Measurements from ENCODE around the gene PHEX.

PHEX gene

DNA sequence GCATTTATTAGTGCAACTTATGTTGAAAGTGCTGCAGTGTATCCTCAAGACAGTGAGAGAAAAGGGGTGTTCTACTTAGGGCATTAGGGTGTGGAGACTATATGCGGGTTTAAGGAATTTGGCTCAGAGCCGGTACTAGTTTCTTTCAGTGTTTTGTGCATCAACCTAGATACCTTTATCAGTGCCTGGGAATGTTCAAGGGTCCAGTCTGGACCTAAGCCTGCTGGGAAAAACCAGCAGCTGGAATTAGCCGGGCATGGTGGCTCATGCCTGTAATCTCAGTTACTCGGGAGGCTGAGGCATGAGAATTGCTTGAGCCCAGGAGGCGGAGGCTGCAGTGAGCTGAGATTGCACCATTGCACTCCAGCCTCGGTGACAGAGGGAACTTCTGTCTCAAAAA lies 7.4 kb downstream of the PHEX start:
- no peak for DNase-seq
- Histone ChIP-seq H3K27me3 (no peaks in the 10 kb centered on the region), H3K4me3 (no peak overlapping the region), H3K27ac (no peak overlapping the region), H3K36me3 (no peaks in the 10 kb centered on the region), H3K9me3 (no peaks in the 10 kb centered on the region), H3K4me1 (no peaks in the 10 kb centered on the region)
- no peak for TF ChIP-seq CTCF (IDR thresholded peaks at IDR 0.05)
- intact Hi-C loops (cut with DNase I; ENCODE audit: low total_unique reads), result no loop called here

- Histone ChIP-seq H3K4me3 (no peak overlapping the region), H3K9me3 (no peaks in the 10 kb centered on the region), H3K4me1 (no peaks in the 10 kb centered on the region), H3K27me3 (no peaks in the 10 kb centered on the region), H3K36me3 (no peaks in the 10 kb centered on the region), H3K27ac (no peak overlapping the region)
- DNase-seq, result no peak
- TF ChIP-seq CTCF (IDR thresholded peaks at IDR 0.05), result no peak
- intact Hi-C loops (cut with DNase I; ENCODE audit: low total_unique reads), result no loop called here
Observed at GRCh38 chrX:22040184-22040583, 8.1 kb downstream of the PHEX start.

GRCh38 chrX:22041907-22042530 lies 9.9 kb downstream of the PHEX start:
- Histone ChIP-seq H3K9me3 (no peaks in the 10 kb centered on the region), H3K27ac (no peak overlapping the region), H3K4me3 (no peak overlapping the region), H3K4me1 (no peaks in the 10 kb centered on the region), H3K36me3 (no peaks in the 10 kb centered on the region), H3K27me3 (no peaks in the 10 kb centered on the region)
- no peak for DNase-seq
- TF ChIP-seq CTCF (IDR thresholded peaks at IDR 0.05), result no peak
- intact Hi-C loops (cut with DNase I; ENCODE audit: low total_unique reads), result no loop called here

- Histone ChIP-seq H3K36me3 (no peaks in the 10 kb centered on the region), H3K27me3 (no peaks in the 10 kb centered on the region), H3K4me1 (no peaks in the 10 kb centered on the region), H3K4me3 (no peak overlapping the region), H3K27ac (no peak overlapping the region), H3K9me3 (no peaks in the 10 kb centered on the region)
- intact Hi-C loops (cut with DNase I; ENCODE audit: low total_unique reads), result no loop called here
- no peak for TF ChIP-seq CTCF (IDR thresholded peaks at IDR 0.05)
- DNase-seq, result no peak
Observed at GRCh38 chrX:22043872-22044271, 11.7 kb downstream of the PHEX start.

- DNase-seq, result no peak
- no peaks in the 10 kb centered on the region for H3K27me3 ChIP-seq
- no peaks in the 10 kb centered on the region for H3K4me1 ChIP-seq
- TF ChIP-seq CTCF (IDR thresholded peaks at IDR 0.05), result no peak
- intact Hi-C loops (cut with DNase I; ENCODE audit: low total_unique reads), result no loop called here
- no peaks in the 10 kb centered on the region for H3K36me3 ChIP-seq
- no peaks in the 10 kb centered on the region for H3K9me3 ChIP-seq
- no peak overlapping the region for H3K27ac ChIP-seq
- H3K4me3 ChIP-seq, result no peak overlapping the region
Observed at GRCh38 chrX:22047468-22047867, 15.3 kb downstream of the PHEX start.

GRCh38 chrX:22053481-22053880 lies 21.4 kb downstream of the PHEX start:
- Histone ChIP-seq H3K4me3 (no peak overlapping the region), H3K36me3 (no peaks in the 10 kb centered on the region), H3K4me1 (no peaks in the 10 kb centered on the region), H3K27me3 (no peaks in the 10 kb centered on the region), H3K27ac (no peak overlapping the region), H3K9me3 (no peaks in the 10 kb centered on the region)
- no peak for TF ChIP-seq CTCF (IDR thresholded peaks at IDR 0.05)
- DNase-seq, result no peak
- intact Hi-C loops (cut with DNase I; ENCODE audit: low total_unique reads), result no loop called here
